GM21528 (cell line): Measurements from ENCODE around the gene SHC1.

Source experiments
- ATAC-seq: cut with Tn5 transposase; IDR thresholded peaks from one replicate; pipeline ENCODE4 v1.9.1; 2021; ENCODE audit warnings: mild to moderate bottlenecking, moderate library complexity; ENCODE audit not compliant: unreplicated experiment, low FRiP score

Gene SHC1

GRCh38 chr1:154970631-154971340, at the start of gene SHC1:
Gene SHC1 (minus strand): TSS chr1:154970747. CDS start chr1:154970526, 221 bp downstream.
- ATAC-seq = no peak

- no peak for ATAC-seq
Measured at GRCh38 chr1:155019377-155020245, 49.1 kb upstream of the SHC1 start.

- no peak for ATAC-seq
Measured at GRCh38 chr1:155018617-155019348, 48.2 kb upstream of the SHC1 start.

GRCh38 chr1:155017946-155018316, 47.4 kb upstream of the SHC1 start:
- ATAC-seq = no peak

- peak; percentile 57 for ATAC-seq
Measured at GRCh38 chr1:155017041-155017945, 46.7 kb upstream of the SHC1 start.

GRCh38 chr1:155016231-155016831, 45.8 kb upstream of the SHC1 start:
- no peak for ATAC-seq

- ATAC-seq = no peak
Measured at GRCh38 chr1:155015527-155016230, 45.1 kb upstream of the SHC1 start.

GRCh38 chr1:155014709-155015508, 44.4 kb upstream of the SHC1 start:
- no peak for ATAC-seq

GRCh38 chr1:155013632-155014031, 43.1 kb upstream of the SHC1 start:
- ATAC-seq = no peak

- ATAC-seq = no peak
Measured at GRCh38 chr1:155012776-155013602, 42.4 kb upstream of the SHC1 start.

- ATAC-seq = no peak
Measured at GRCh38 chr1:155012026-155012546, 41.5 kb upstream of the SHC1 start.

- ATAC-seq = no peak
Measured at GRCh38 chr1:155011437-155012025, 41.0 kb upstream of the SHC1 start.

- no peak for ATAC-seq
Measured at GRCh38 chr1:155011004-155011416, 40.5 kb upstream of the SHC1 start.

GRCh38 chr1:155010211-155010918, 39.8 kb upstream of the SHC1 start:
- no peak for ATAC-seq

- no peak for ATAC-seq
Measured at GRCh38 chr1:155009742-155010141, 39.2 kb upstream of the SHC1 start.

- no peak for ATAC-seq
Measured at GRCh38 chr1:155009221-155009711, 38.7 kb upstream of the SHC1 start.
